Activated naive CD4-positive, alpha-beta T cell treated with anti-CD3 and anti-CD28 coated beads for 36 hours (primary cell): Measurements from ENCODE around the gene ASTN2. TPM values are rescaled to one million over a fixed set of nuclear protein-coding genes. Genes with fewer than 3 reads are reported as not detected.

Experiments
- CTCF ChIA-PET: fragments of 350-600 bp; sonication (Branson Sonifier 250); formaldehyde crosslinking; loops from one replicate; lab custom pipeline; 2021; ENCODE audit warnings: antibody characterized with exemption; lab: Charles Lee
- DNase-seq: peaks from one replicate; pipeline ENCODE4 v3.0.0-alpha.2; 2020
- H3K27ac Mint-ChIP-seq: one replicate; pipeline ENCODE4 v1.8.0; 2021; ENCODE audit warnings: mild to moderate bottlenecking, mixed read lengths
- H3K27me3 Mint-ChIP-seq: one replicate; pipeline ENCODE4 v1.8.0; 2021; ENCODE audit warnings: low read depth, mixed read lengths
- H3K36me3 Mint-ChIP-seq: one replicate; pipeline ENCODE4 v1.8.0; 2021; ENCODE audit warnings: low read depth, mixed read lengths
- H3K4me1 Mint-ChIP-seq: one replicate; pipeline ENCODE4 v1.8.0; 2021; ENCODE audit warnings: low read depth, mixed read lengths
- H3K4me3 Mint-ChIP-seq: one replicate; pipeline ENCODE4 v1.8.0; 2021; ENCODE audit warnings: mild to moderate bottlenecking, moderate library complexity, mixed read lengths
- H3K9me3 Mint-ChIP-seq: one replicate; pipeline ENCODE4 v1.8.0; 2021; ENCODE audit warnings: mixed read lengths
- intact Hi-C: fragments of 100-400 bp; cut with micrococcal nuclease; formaldehyde crosslinking; loops from one replicate; pipeline ENCODE4 v1.15.1; 2023
- total RNA-seq, 2 experiments: library from RNA; stranded (reverse); gene quantifications; one replicate each; pipeline ENCODE4 v1.2.3, GENCODE V29; 2021

Gene ASTN2
- total RNA-seq, 2 experiments from 2014 or later, result 6.0 to 6.6 TPM

GRCh38 chr9:117435630-117436261 is 20.9 kb upstream of the ASTN2 start:
- Mint-ChIP-seq H3K4me3 (no peak overlapping the region), H3K9me3 (peaks cover 2% of the 10 kb centered on the region), H3K27me3 (no peaks in the 10 kb centered on the region), H3K4me1 (no peaks in the 10 kb centered on the region), H3K36me3 (no peaks in the 10 kb centered on the region), H3K27ac (no peak overlapping the region)
- CTCF ChIA-PET, result no interaction called here
- intact Hi-C loops, result no loop called here
- no peak for DNase-seq

- intact Hi-C loops, result no loop called here
- Mint-ChIP-seq H3K27me3 (no peaks in the 10 kb centered on the region), H3K4me3 (no peak overlapping the region), H3K27ac (no peak overlapping the region), H3K9me3 (peaks cover 2% of the 10 kb centered on the region), H3K4me1 (no peaks in the 10 kb centered on the region), H3K36me3 (no peaks in the 10 kb centered on the region)
- CTCF ChIA-PET, result no interaction called here
- DNase-seq, result no peak
Observed at GRCh38 chr9:117434566-117434965, 19.7 kb upstream of the ASTN2 start.

GRCh38 chr9:117430813-117431212 is 16.0 kb upstream of the ASTN2 start:
- no peaks in the 10 kb centered on the region for H3K4me1 Mint-ChIP-seq
- DNase-seq, result no peak
- intact Hi-C loops, result no loop called here
- H3K4me3 Mint-ChIP-seq, result no peak overlapping the region
- no peaks in the 10 kb centered on the region for H3K36me3 Mint-ChIP-seq
- peaks cover 5% of the 10 kb centered on the region for H3K27me3 Mint-ChIP-seq
- CTCF ChIA-PET, result interaction anchor here (0.7 kb wide), 1 partner anchor 291 kb away, joined by 5 read pairs; no protein-coding TSS in a partner anchor
- H3K9me3 Mint-ChIP-seq, result peaks cover 2% of the 10 kb centered on the region
- H3K27ac Mint-ChIP-seq, result no peak overlapping the region

DNA sequence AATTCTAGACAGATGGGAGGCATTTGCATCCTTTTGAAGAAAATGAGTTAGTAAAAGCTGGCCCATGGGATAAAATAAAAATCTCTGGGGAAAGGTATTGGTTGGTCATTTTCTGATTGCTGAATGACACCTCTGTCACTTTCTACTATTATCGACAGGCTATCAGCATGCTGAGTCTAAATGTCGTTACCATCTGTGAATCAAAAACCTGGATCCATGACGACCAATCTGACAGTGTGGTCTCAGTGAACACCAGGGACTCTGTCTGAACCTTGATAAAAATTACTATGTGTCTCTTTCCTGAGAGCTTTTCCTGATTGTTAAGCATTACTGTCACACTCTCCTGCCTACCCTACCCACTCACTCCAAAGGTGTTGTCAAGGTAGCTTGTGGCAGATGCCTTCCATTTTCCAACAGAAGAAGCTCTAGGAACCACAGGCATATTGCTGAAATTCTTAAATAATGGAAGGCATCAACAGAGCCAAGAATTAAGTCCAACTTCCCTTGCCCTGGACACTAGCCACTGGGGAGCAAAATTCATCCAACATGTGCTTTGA is 12.6 kb upstream of the ASTN2 start:
- peaks cover 9% of the 10 kb centered on the region for H3K27me3 Mint-ChIP-seq
- H3K4me1 Mint-ChIP-seq, result no peaks in the 10 kb centered on the region
- H3K9me3 Mint-ChIP-seq, result peaks cover 2% of the 10 kb centered on the region
- H3K4me3 Mint-ChIP-seq, result no peak overlapping the region
- H3K27ac Mint-ChIP-seq, result no peak overlapping the region
- DNase-seq, result no peak
- CTCF ChIA-PET, result no interaction called here
- intact Hi-C loops, result loop anchor here (10.0 kb wide), 1 partner anchor 57 kb away; no protein-coding TSS in a partner anchor
- H3K36me3 Mint-ChIP-seq, result no peaks in the 10 kb centered on the region

DNA sequence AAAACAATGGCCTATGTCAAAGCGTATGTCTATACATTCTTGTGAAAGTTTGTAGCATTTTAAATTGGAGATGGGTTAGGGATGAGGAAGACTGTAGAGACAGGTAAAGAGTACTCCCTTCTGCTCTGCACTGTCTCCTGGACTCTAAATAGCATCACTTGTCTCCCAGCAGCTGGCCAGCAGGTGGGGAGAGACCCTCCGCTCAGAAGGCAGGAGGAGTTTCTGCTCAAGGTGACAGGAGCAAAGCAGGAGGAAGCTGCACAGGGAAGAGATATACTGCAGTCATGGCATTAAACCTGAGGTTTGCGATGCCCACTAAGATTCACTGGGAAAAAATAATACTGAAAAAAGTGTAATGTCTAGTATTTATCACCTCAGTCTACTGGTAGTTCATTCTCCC is 10.7 kb upstream of the ASTN2 start:
- H3K27ac Mint-ChIP-seq, result no peak overlapping the region
- no peaks in the 10 kb centered on the region for H3K4me1 Mint-ChIP-seq
- H3K9me3 Mint-ChIP-seq, result peaks cover 2% of the 10 kb centered on the region
- no peaks in the 10 kb centered on the region for H3K36me3 Mint-ChIP-seq
- no peak overlapping the region for H3K4me3 Mint-ChIP-seq
- CTCF ChIA-PET, result no interaction called here
- peaks cover 10% of the 10 kb centered on the region for H3K27me3 Mint-ChIP-seq
- intact Hi-C loops, result loop anchor here (10.0 kb wide), 1 partner anchor 59 kb away; no protein-coding TSS in a partner anchor
- no peak for DNase-seq

- no peak for DNase-seq
- Mint-ChIP-seq H3K4me1 (no peaks in the 10 kb centered on the region), H3K9me3 (peaks cover 2% of the 10 kb centered on the region), H3K27ac (no peak overlapping the region), H3K36me3 (no peaks in the 10 kb centered on the region), H3K27me3 (peaks cover 10% of the 10 kb centered on the region), H3K4me3 (no peak overlapping the region)
- intact Hi-C loops, result loop anchor here (10.0 kb wide), 1 partner anchor 61 kb away; no protein-coding TSS in a partner anchor
- CTCF ChIA-PET, result no interaction called here
Observed at GRCh38 chr9:117424291-117424690, 9.4 kb upstream of the ASTN2 start.

DNA sequence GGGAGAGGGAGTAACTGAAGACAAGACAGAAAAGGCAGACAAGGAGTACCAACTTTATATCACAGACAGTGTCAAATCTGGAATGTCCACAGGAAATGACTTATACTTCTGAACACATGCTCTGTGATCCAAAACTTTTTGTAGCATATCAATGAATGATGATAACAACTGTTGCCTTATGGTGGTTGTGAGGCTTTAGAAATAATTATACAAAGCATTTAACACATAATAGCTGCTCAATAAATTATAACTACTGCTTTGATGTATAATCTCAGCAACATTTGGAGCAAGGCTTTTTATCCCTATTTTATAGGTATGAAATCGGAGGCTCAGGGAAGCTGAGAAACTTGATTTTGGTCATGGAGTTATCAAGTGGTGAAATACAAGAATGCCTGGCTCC is 3.3 kb upstream of the ASTN2 start:
- H3K9me3 Mint-ChIP-seq, result no peaks in the 10 kb centered on the region
- CTCF ChIA-PET, result no interaction called here
- H3K4me3 Mint-ChIP-seq, result no peak overlapping the region
- peaks cover 14% of the 10 kb centered on the region for H3K27me3 Mint-ChIP-seq
- no peaks in the 10 kb centered on the region for H3K36me3 Mint-ChIP-seq
- peaks cover 4% of the 10 kb centered on the region for H3K4me1 Mint-ChIP-seq
- DNase-seq, result no peak
- H3K27ac Mint-ChIP-seq, result no peak overlapping the region
- intact Hi-C loops, result no loop called here

- CTCF ChIA-PET, result no interaction called here
- no peak overlapping the region for H3K4me3 Mint-ChIP-seq
- H3K9me3 Mint-ChIP-seq, result no peaks in the 10 kb centered on the region
- H3K4me1 Mint-ChIP-seq, result peaks cover 4% of the 10 kb centered on the region
- intact Hi-C loops, result no loop called here
- no peak for DNase-seq
- peaks cover 1% of the 10 kb centered on the region for H3K36me3 Mint-ChIP-seq
- no peak overlapping the region for H3K27ac Mint-ChIP-seq
- H3K27me3 Mint-ChIP-seq, result peaks cover 23% of the 10 kb centered on the region
Observed at GRCh38 chr9:117416856-117417255, 2.0 kb upstream of the ASTN2 start.

- intact Hi-C loops, result no loop called here
- Mint-ChIP-seq H3K4me1 (peaks cover 4% of the 10 kb centered on the region), H3K36me3 (peaks cover 1% of the 10 kb centered on the region), H3K27ac (no peak overlapping the region), H3K9me3 (no peaks in the 10 kb centered on the region), H3K4me3 (no peak overlapping the region), H3K27me3 (peaks cover 31% of the 10 kb centered on the region)
- CTCF ChIA-PET, result no interaction called here
- DNase-seq, result no peak
Observed at GRCh38 chr9:117415358-117415914, 579 bp upstream of the ASTN2 start.

- Mint-ChIP-seq H3K27ac (no peak overlapping the region), H3K4me1 (peaks cover 4% of the 10 kb centered on the region), H3K9me3 (no peaks in the 10 kb centered on the region), H3K27me3 (peaks cover 31% of the 10 kb centered on the region), H3K36me3 (peaks cover 1% of the 10 kb centered on the region), H3K4me3 (no peak overlapping the region)
- DNase-seq, result no peak
- CTCF ChIA-PET, result no interaction called here
- intact Hi-C loops, result no loop called here
Observed at GRCh38 chr9:117414220-117414905, 494 bp downstream of the ASTN2 start.

DNA sequence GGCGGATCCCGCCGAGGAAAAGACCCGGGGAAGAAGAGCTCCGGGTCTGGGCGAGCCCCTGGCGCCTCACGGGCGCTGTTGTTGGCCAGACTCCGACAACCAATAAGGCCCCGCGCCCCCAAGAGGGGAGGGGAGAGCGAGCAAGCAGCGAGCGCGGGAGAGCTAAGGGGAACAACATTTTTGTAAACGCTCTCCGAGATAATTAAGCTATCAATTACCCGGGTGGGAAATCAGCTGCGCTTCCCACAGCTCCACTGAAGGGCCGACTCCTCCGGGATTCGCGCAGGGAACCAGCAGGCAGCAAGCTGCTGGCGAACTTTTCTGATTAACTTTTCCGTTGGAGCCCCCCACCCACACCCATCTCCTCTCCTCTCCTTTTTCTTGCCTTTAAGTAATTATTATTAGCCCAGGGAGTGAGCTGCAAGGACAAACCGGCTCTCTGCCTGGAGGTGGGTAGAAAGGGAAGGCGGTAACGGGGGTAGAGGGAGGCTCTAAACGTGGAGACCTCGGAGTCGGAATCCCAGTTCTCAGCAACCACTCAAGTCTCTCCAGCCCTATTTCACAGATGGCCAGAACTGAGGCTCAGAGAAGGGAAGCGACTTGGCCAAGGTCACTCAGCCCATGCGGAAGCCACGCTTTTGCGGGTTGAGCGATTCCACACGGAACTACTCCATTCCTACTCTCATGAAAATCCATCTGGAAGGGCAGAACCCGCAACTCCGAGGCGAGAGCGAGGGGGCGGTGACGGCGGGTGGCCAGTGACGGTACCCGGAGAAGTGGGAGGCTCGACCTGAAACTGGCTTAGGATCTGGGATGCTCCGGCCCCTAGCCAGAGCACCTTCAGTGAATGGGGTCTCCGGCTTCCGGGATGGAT is 1.3 kb downstream of the ASTN2 start:
- CTCF ChIA-PET, result no interaction called here
- Mint-ChIP-seq H3K27ac (no peak overlapping the region), H3K36me3 (peaks cover 1% of the 10 kb centered on the region), H3K4me3 (no peak overlapping the region), H3K4me1 (peaks cover 4% of the 10 kb centered on the region), H3K27me3 (peaks cover 35% of the 10 kb centered on the region), H3K9me3 (no peaks in the 10 kb centered on the region)
- DNase-seq, result no peak
- intact Hi-C loops, result no loop called here

DNA sequence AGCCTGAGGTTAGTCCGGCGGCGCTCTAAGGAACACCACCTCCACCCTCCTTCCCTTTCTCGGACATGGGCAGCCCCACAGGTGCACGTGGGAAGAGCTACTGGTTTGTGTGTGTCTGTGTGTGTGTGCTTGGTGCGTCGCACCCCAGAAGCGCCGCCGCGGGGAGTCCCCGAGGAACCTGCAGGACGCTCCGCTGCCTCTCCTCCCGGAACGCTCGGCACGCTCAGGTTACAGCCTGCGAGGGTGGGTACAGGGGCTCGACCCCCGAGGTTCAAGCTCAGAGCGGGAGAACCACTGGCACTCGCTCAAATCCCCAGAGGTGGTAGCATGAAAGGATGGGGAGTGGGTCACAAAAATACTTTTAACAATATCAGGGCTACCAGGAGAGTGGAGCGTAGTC is 2.0 kb downstream of the ASTN2 start:
- Mint-ChIP-seq H3K4me3 (no peak overlapping the region), H3K36me3 (peaks cover 1% of the 10 kb centered on the region), H3K9me3 (no peaks in the 10 kb centered on the region), H3K27me3 (peaks cover 37% of the 10 kb centered on the region), H3K4me1 (peaks cover 4% of the 10 kb centered on the region), H3K27ac (no peak overlapping the region)
- no peak for DNase-seq
- intact Hi-C loops, result no loop called here
- CTCF ChIA-PET, result no interaction called here
